Lower lobe of right lung (tissue), 2 donors: Measurements from ENCODE around the gene SLC1A3. TPM values are rescaled to one million over a fixed set of nuclear protein-coding genes. Genes with fewer than 3 reads are reported as not detected.

ENCODE experiments used
- ATAC-seq, 2 donors: fragments of 200-7000 bp; cut with Tn5 transposase; one replicate each; pipeline ENCODE4 v1.9.1; 2020 to 2022; ENCODE audit warnings: mild to moderate bottlenecking in 2 of 2, moderate library complexity in 2 of 2
- DNase-seq: peaks from one replicate; pipeline ENCODE4 v3.0.0-alpha.2; 2020
- H3K27ac ChIP-seq: fragments of 200-600 bp; one replicate; pipeline ENCODE4 v1.8.0; 2022
- H3K27me3 ChIP-seq: fragments of 200-600 bp; one replicate; pipeline ENCODE4 v1.8.0; 2022; ENCODE audit warnings: low read depth
- H3K36me3 ChIP-seq: fragments of 200-600 bp; one replicate; pipeline ENCODE4 v1.8.0; 2022; ENCODE audit warnings: mild to moderate bottlenecking
- H3K4me1 ChIP-seq: fragments of 200-600 bp; one replicate; pipeline ENCODE4 v1.8.0; 2022
- H3K4me3 ChIP-seq: fragments of 200-600 bp; one replicate; pipeline ENCODE4 v1.8.0; 2022; ENCODE audit warnings: mild to moderate bottlenecking
- H3K9me3 ChIP-seq: fragments of 200-600 bp; one replicate; pipeline ENCODE4 v1.8.0; 2022
- intact Hi-C: fragments of 100-400 bp; cut with DNase I; formaldehyde crosslinking; loops from one replicate; pipeline ENCODE4 v1.11.0; 2022
- total RNA-seq: library from RNA; stranded (reverse); fragmentation: NEBNext Ultra II Directional; extraction: Animal tissue kit (Norgen Biotek cat#: 25700); gene quantifications from one replicate; pipeline ENCODE4 v1.2.1, GENCODE V29; 2021
- TF ChIP-seq, protein P1 (sequence below): fragments of 200-600 bp; IDR thresholded peaks from one replicate; pipeline ENCODE4 v1.8.0; 2022; ENCODE audit warnings: antibody characterized with exemption, mild to moderate bottlenecking
- donor health status: DM: no; HTN: yes; CAD: no; lungs with severe emphysema.

Gene SLC1A3
- total RNA-seq, 1 donor from 2014 or later: 52.1 TPM

DNA sequence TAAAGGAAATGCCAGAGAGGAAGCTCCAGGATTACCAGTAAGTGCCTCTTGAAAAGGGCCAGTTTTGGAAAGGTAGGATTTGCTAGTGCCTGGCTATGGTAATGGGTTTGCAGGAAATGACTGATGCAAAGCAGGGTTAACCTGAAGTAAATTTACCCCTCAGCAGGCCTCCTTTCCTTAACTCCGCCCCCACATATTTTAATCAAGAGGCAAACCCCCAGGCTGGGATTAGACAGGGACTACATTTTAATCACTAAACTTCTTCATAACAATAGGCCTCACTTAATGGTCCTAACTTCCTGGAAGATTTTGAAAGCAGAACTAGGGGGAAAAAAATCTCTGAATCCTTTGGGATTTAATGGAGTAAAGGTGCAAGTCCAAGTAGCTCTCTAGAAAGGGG is 10.2 kb upstream of the SLC1A3 start:
- ATAC-seq (no peak), DNase-seq (no peak)
- Histone ChIP-seq H3K36me3 (no peaks in the 10 kb centered on the region), H3K27me3 (no peaks in the 10 kb centered on the region), H3K4me1 (no peaks in the 10 kb centered on the region), H3K4me3 (no peak overlapping the region), H3K9me3 (no peaks in the 10 kb centered on the region), H3K27ac (no peak overlapping the region)
- TF ChIP-seq, protein P1, sequence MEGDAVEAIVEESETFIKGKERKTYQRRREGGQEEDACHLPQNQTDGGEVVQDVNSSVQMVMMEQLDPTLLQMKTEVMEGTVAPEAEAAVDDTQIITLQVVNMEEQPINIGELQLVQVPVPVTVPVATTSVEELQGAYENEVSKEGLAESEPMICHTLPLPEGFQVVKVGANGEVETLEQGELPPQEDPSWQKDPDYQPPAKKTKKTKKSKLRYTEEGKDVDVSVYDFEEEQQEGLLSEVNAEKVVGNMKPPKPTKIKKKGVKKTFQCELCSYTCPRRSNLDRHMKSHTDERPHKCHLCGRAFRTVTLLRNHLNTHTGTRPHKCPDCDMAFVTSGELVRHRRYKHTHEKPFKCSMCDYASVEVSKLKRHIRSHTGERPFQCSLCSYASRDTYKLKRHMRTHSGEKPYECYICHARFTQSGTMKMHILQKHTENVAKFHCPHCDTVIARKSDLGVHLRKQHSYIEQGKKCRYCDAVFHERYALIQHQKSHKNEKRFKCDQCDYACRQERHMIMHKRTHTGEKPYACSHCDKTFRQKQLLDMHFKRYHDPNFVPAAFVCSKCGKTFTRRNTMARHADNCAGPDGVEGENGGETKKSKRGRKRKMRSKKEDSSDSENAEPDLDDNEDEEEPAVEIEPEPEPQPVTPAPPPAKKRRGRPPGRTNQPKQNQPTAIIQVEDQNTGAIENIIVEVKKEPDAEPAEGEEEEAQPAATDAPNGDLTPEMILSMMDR: no peak
- intact Hi-C loops: no loop called here

DNA sequence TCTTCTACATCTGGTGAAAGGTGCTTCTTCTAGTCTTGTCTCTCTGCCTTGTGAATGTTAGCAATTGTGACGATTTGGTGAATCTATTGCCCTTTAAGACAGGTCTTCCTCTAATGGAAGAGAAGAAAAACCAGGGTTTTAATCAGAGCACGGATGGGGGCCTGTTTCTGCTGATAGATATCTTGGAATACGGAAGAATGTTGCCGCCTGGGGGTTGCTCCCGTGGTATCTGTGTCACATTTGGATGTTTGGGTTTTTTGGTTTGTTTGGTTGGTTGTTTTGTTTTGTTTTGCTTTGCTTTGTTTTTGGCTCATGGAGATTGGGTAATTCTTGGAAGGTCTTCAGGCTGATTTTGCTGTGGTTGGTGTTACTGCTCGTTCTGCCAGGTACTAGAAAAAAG is 9.7 kb upstream of the SLC1A3 start:
- no peak for DNase-seq
- TF ChIP-seq, protein P1: no peak
- no peaks in the 10 kb centered on the region for H3K9me3 ChIP-seq
- no peak overlapping the region for H3K27ac ChIP-seq
- intact Hi-C loops: no loop called here
- ATAC-seq: no peak
- no peaks in the 10 kb centered on the region for H3K27me3 ChIP-seq
- H3K4me3 ChIP-seq: no peak overlapping the region
- H3K4me1 ChIP-seq: no peaks in the 10 kb centered on the region
- no peaks in the 10 kb centered on the region for H3K36me3 ChIP-seq

DNA sequence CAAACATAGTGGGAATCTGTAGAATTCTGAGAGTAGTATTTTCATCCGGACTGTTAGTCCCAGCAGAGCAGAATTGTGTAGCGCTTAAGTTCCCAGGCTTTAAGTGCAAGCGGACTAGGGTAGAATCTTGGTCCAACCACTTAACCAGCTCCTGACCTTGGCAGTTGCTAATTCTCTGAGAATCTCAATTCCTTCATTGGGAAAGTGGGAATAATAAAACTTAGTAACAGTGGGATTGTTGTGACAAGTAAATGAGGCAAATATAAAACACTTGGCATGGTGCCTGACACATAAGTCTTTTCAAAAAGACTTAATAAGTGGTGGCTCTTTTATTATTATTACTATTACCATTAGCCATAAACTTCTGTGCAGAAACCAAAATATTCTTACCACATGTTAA is 8.4 kb upstream of the SLC1A3 start:
- intact Hi-C loops: no loop called here
- Histone ChIP-seq H3K27me3 (no peaks in the 10 kb centered on the region), H3K36me3 (no peaks in the 10 kb centered on the region), H3K27ac (no peak overlapping the region), H3K4me1 (no peaks in the 10 kb centered on the region), H3K9me3 (no peaks in the 10 kb centered on the region), H3K4me3 (no peak overlapping the region)
- TF ChIP-seq, protein P1: no peak
- ATAC-seq: no peak
- DNase-seq: no peak

DNA sequence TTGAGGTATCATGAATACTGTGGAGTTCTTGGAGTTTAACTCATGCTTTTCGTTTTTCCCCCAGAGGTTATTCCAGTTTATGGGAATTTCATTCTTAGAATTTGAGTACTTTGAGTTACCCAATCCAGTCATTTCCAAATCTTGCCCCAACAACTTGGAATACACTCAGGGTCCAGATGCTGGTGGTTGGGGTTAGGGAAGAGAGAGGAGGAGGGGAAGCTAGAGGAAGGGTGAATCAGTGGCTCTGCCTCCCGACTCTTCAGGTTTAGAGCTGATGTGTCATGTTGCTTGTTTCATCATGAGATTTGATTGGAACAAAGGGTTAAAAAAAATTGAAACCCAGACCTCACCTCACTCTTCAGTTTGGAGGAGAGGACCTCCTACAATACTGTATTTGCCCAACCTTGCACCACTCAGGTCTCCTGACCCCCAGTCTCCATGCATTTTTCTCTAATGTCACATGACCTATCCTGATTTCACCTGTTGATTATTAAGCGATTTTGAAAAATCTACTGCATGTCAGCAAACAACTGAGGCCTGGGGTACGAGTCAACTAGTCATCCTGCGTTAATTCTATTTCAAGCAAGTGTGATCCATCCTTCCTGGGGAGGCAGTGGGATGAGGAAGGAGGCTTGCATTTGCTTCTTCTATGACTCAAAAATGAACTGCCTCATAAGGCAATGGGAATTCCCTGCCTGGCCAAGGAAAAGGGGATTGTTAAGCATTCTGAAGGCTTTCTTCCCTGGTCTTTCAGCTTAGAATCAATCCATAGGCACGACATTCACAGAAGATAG is 6.2 kb upstream of the SLC1A3 start:
- Histone ChIP-seq H3K4me3 (no peak overlapping the region), H3K9me3 (no peaks in the 10 kb centered on the region), H3K27ac (no peak overlapping the region), H3K4me1 (no peaks in the 10 kb centered on the region), H3K27me3 (no peaks in the 10 kb centered on the region), H3K36me3 (no peaks in the 10 kb centered on the region)
- intact Hi-C loops: no loop called here
- DNase-seq (no peak), ATAC-seq (no peak)
- TF ChIP-seq, protein P1: no peak

DNA sequence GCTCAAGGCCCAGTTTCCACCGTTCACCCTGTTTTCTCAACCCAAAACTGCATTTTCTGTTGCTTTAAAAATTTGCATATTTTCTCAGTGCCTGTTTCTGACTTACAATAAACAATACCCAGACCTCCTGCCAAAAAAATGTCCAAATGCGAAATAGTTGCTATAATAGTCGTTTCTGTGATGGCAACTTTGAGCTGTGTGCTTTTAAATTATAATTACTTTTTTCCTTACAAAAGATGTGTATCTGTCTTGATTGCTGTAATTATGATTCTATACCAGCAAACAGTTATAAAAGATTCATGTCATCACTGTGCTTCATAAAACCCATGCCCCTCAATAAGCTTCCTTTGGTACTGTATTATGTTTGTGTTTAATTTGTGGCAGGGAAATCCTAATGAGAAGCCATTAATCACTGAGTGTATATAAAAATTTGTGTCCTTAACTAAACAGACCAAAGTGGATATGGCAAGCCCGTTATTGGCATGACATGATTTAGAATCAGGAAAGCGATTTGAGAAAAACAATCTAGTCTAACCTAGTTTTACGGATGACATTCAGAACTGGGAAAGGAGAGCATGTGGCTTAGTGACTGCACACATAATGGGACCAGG is 5.4 kb upstream of the SLC1A3 start:
- no peaks in the 10 kb centered on the region for H3K27me3 ChIP-seq
- TF ChIP-seq, protein P1: no peak
- ATAC-seq: no peak
- no peaks in the 10 kb centered on the region for H3K9me3 ChIP-seq
- H3K4me1 ChIP-seq: no peaks in the 10 kb centered on the region
- intact Hi-C loops: no loop called here
- no peak overlapping the region for H3K27ac ChIP-seq
- H3K36me3 ChIP-seq: no peaks in the 10 kb centered on the region
- no peak for DNase-seq
- no peak overlapping the region for H3K4me3 ChIP-seq
